ENCODE results near the gene FAM117A. TPM values are rescaled to one million over a fixed set of nuclear protein-coding genes. Genes with fewer than 3 reads are reported as not detected.

FAM117A gene, protein sequence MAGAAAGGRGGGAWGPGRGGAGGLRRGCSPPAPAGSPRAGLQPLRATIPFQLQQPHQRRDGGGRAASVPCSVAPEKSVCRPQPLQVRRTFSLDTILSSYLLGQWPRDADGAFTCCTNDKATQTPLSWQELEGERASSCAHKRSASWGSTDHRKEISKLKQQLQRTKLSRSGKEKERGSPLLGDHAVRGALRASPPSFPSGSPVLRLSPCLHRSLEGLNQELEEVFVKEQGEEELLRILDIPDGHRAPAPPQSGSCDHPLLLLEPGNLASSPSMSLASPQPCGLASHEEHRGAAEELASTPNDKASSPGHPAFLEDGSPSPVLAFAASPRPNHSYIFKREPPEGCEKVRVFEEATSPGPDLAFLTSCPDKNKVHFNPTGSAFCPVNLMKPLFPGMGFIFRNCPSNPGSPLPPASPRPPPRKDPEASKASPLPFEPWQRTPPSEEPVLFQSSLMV
- total RNA-seq: 3.5 and 4.6 TPM in 2 replicates

DNA sequence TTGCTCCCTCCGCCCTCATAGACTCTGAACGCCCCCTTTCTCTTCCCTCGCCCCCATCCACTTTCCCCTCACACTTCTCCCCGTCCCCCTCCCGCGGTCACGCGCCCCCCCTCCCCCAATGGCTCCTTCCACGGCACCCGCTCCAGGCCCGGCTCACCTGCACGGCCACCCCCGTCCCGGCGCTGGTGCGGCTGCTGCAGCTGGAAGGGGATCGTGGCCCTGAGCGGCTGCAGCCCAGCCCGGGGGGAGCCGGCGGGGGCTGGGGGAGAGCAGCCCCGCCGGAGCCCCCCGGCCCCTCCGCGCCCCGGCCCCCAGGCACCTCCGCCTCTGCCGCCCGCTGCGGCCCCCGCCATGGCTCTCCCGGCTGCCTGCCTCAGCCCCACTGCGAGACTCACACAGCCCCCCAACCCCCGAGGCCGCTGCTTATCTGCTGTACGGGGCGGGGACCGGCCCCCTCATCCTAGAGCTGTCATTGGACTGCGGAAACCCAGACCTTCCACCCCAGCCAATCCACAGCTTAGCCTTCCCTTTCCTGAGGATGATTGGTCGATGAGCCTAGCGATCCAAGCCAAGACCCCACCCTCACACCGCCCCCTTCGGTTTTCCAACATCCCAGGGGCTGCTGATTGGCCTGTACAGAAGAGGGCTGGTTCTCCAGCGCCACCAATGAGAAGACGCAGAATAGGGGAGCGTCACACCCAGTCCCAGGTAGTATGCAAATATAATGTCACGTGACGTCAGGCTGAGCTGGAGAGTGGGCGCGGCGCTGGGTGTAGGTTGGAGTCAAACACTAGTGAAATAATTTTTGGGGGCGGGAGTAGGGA lies at the start of gene FAM117A:
FAM117A (minus strand) TSS at position 397 of the 824 bp plus-strand sequence; CDS start at position 353, 44 bp downstream.

DNA sequence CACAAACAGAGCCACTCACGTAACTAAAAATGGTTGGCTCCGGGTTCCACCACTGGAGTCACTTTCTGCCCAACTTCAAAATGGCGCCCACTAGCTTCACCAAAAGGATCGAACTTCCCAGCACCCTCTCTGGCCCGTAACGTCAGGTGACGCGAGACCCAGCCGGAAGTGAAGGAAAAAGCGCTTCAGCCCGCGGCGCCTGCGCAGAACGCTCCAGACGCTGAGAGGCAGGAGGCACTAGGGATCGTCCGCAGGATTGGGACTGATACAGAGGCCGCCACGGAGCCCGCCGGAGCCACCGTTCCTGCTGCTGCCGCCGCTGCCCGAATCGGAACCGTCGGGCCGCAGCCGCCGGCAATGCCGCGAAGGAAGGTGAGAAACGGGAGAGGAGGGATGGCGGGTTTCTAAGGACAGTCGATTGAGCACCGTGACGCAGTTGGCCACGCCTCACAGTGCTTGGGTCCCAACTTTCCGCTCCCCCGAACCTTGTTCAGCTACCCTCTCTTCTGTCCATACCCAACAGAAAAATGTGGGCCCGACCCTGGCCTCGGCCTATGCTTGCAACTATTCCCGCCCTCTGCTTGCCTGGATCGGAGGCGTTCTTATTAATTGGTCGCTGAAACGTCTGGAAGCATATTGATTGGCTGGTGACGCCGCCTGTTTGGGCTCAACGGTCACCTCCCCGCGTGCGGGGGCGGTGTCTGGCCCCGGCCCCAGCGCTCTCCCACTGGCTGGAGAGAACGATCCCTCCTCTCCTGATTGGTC lies 24.7 kb upstream of the FAM117A start, which contains the start of gene KAT7:
KAT7 (plus strand) TSS at position 204 of the 765 bp plus-strand sequence; CDS start at position 358, 154 bp downstream.

DNA sequence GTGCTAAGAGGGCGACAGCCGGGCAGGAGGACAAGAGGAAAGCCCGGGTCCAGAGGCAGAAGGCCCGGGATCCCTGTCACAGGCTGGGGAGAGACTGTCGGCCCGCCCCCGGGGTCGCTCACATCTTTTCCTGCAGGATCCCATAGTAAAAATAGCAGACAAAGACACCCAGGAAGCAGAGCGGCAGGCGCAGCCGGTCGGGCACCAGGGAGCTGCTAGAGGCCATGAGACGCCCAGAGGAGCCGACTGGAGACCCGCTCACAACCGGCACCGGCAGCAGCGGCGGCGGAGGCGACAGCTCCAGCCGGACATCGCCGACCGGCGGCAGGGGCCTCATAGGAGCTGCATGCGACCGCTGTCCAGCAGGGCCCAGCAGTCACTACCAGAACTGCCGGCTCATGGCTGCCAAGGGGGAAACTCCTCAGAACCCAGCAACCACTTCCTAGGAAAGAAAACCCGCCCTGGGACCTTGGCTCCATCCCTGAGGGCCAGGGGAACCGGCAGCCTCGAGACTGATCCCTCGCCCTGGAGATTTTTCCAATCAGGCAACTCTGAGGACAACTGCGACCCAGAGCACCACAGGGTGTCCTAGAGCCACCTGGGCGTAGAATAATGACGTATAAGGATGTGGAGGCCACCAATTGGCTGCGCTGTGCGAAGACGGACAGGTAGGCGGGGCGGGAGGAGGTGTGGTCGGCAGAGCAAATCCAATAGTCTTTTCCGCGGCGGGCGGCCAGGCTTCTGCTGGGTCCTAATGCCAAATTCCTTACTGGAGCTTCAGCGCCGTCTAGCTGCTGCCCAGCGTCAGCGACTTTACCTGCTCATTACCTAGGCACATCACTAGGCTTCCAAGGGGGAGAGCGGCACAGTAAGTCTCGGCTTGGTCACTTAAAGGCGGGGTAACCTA lies 56.1 kb downstream of the FAM117A start, which contains the start of gene SLC35B1:
SLC35B1 (minus strand) TSS at position 357 of the 907 bp plus-strand sequence; CDS start at position 226, 131 bp downstream.

DNA sequence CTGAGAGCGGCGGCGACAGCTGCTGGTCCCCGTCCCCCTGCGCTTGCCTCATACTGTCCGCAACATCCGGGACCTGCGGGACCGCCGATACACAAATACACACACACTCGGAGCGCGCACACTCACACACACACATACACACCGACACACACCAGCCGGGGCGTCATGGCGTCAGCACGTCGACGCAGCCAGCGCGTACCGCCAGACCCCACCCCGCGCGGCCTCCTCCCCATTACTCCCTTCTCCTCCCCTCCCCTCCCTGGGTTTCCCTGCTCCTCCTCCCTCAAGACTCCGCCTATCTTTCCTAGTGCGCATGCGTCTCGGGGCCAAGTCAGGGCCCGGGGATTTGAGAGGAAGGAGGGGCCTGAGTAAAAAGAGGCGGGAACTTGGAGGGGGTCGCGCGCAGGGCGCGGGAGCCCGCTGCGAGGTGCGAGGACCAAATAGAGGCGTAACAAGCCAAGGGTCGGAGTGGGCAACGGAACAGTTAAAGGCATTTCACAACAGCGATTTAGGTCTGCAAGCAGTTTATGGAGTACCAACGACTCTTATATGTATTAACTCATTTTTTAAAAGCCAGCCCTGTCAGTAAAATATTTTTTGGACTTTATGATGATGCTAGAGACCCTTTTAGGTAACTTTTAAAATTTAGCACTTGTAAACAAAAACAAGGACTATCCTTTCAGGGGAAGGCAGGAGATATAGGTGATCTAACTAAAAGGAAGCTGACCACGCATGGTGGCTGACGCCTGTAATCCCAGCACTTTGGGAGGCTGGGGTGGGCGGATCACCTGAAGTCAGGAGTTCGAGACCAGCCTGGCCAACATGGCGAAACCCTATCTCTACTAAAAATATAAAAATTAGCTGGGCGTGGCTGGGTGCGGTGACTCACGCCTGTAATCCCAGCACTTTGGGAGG lies 85.7 kb downstream of the FAM117A start, which contains the start of gene SPOP:
SPOP (minus strand) TSS at position 165 of the 915 bp plus-strand sequence. CDS start 55,287 bp downstream, outside the sequence.

Other genes starting within 250 kb of the FAM117A start
- gene NXPH3, start 188.3 kb downstream of the FAM117A start, total RNA-seq: 0.15 and 0.50 TPM in 2 replicates
- gene SPOP, start 86.0 kb downstream of the FAM117A start, total RNA-seq: 73.2 and 129 TPM in 2 replicates
- 39.9 and 45.5 TPM in 2 replicates for gene SLC35B1, start 56.2 kb downstream of the FAM117A start, total RNA-seq
- gene KAT7, start 24.6 kb upstream of the FAM117A start, total RNA-seq: 40.2 and 54.1 TPM in 2 replicates
- gene TAC4, start 83.9 kb upstream of the FAM117A start, total RNA-seq: not detected in 2 replicates
- not detected in 2 replicates for gene DLX4, start 205.1 kb upstream of the FAM117A start, total RNA-seq
- not detected in 2 replicates for gene DLX3, start 231.1 kb upstream of the FAM117A start, total RNA-seq

All from smooth muscle cell of trachea (primary cell).